K562 (cell line): ENCODE data around the gene LRRC25. TPM values are rescaled to one million over a fixed set of nuclear protein-coding genes. Genes with fewer than 3 reads are reported as not detected.
A peak's percentile ranks its signal among the peaks of the same experiment; 100 is the strongest.

Source experiments
- BACH1 ChIP-seq: fragments of 200-800 bp; sonication (Bioruptor generic); IDR thresholded peaks from 2 replicates; pipeline ENCODE4 v1.6.1; 2016; ENCODE audit warnings: missing genetic modification characterization, missing compliant biosample characterization
- CBX1 ChIP-seq: sonication (generic); IDR thresholded peaks from 2 replicates; pipeline ENCODE4 v1.6.1; 2016; ENCODE audit warnings: antibody characterized with exemption, low read depth, mild to moderate bottlenecking
- CEBPG ChIP-seq, 3 experiments: fragments of 200-800 bp in 1 of 3; sonication (Bioruptor generic) in 1 of 3; sonication (generic) in 1 of 3; formaldehyde crosslinking in 1 of 3; IDR thresholded peaks in 2 of 3; conservative IDR thresholded peaks in 1 of 3; 2 replicates each; pipeline versions ENCODE4 v1.6.1 to v1.8.0; 2016 to 2022; ENCODE audit warnings: missing compliant biosample characterization in 2 of 3, missing genetic modification characterization in 2 of 3, mild to moderate bottlenecking in 1 of 3, missing genetic modification reagents in 1 of 3
- CHD2 ChIP-seq: IDR thresholded peaks from 2 replicates; pipeline ENCODE4 v1.6.1; 2011; ENCODE audit warnings: low read depth, low read length
- DNMT1 ChIP-seq: fragments of 450-650 bp; IDR thresholded peaks from 2 replicates; pipeline ENCODE4 v1.6.1; 2016; ENCODE audit warnings: antibody characterized with exemption, mild to moderate bottlenecking
- ESRRA ChIP-seq: fragments of 450-650 bp; IDR thresholded peaks from 2 replicates; pipeline ENCODE4 v1.6.1; 2014; ENCODE audit warnings: low read depth, mild to moderate bottlenecking, moderate library complexity, borderline replicate concordance
- FOXK2 ChIP-seq, 2 experiments: fragments of 450-650 bp; IDR thresholded peaks in 1 of 2; conservative IDR thresholded peaks in 1 of 2; 2 replicates each; pipeline ENCODE4 v1.6.1; 2016; ENCODE audit warnings: low read depth in 2 of 2, mild to moderate bottlenecking in 1 of 2
- HLTF ChIP-seq: fragments of 450-650 bp; IDR thresholded peaks from 2 replicates; pipeline ENCODE4 v1.6.1; 2016
- JUN ChIP-seq, 2 experiments: sonication (generic) in 1 of 2; formaldehyde crosslinking in 1 of 2; IDR thresholded peaks; 2 replicates each; pipeline versions ENCODE4 v1.6.1 to v1.8.0; 2012 to 2022; ENCODE audit warnings: borderline replicate concordance in 2 of 2, mild to moderate bottlenecking in 2 of 2, improper control_type of control experiment in 1 of 2, low read depth in 1 of 2, low read length in 1 of 2, missing genetic modification reagents in 1 of 2
- MTF1 ChIP-seq: fragments of 250-450 bp; sonication (Bioruptor Pico); IDR thresholded peaks from 2 replicates; pipeline ENCODE4 v1.9.0; 2021; ENCODE audit warnings: moderate library complexity, mild to moderate bottlenecking, inconsistent platforms, borderline replicate concordance
- NELFE ChIP-seq: IDR thresholded peaks from 2 replicates; pipeline ENCODE4 v1.6.1; 2011; ENCODE audit warnings: mild to moderate bottlenecking; ENCODE audit not compliant: insufficient read depth, insufficient read length
- POLR2A ChIP-seq: fragments of 450-650 bp; conservative IDR thresholded peaks from 2 replicates; pipeline ENCODE4 v1.6.1; 2016
- POLR2AphosphoS2 ChIP-seq: IDR thresholded peaks from 2 replicates; pipeline ENCODE4 v1.6.1; 2012; ENCODE audit warnings: low read length, improper control_type of control experiment
- RFX5 ChIP-seq: IDR thresholded peaks from 2 replicates; pipeline ENCODE4 v1.6.1; 2011; ENCODE audit warnings: low read depth, mild to moderate bottlenecking, improper control_type of control experiment, low read length
- SIN3A ChIP-seq, 2 experiments: fragments of 150-350 bp in 1 of 2; IDR thresholded peaks; 2 replicates each; pipeline ENCODE4 v1.6.1; 2011 to 2016; ENCODE audit warnings: borderline replicate concordance in 2 of 2, low read depth in 2 of 2, low read length in 2 of 2, mild to moderate bottlenecking in 2 of 2, moderate library complexity in 2 of 2; ENCODE audit not compliant: control insufficient read depth in 1 of 2
- ZNF609 ChIP-seq: sonication (generic); formaldehyde crosslinking; IDR thresholded peaks from 2 replicates; pipeline ENCODE4 v1.8.1; 2023; ENCODE audit warnings: missing genetic modification reagents, mild to moderate bottlenecking, borderline replicate concordance
- polyA plus RNA-seq, 8 experiments: library from polyadenylated mRNA; depleted of rRNA in 4 of 8; stranded (reverse) in 5 of 8; unstranded in 3 of 8; fragments of >200 nt; fragmentation: Nextera tagmentation in 2 of 8; fragmentation: Illumina TruSeq in 1 of 8; extraction: Ambion mirVana in 2 of 8; extraction: Trizol in 1 of 8; gene quantifications; 2 replicates each; pipeline versions ENCODE4 v1.2.1 to v1.2.3, GENCODE V29; 2011 to 2014; ENCODE audit warnings: inconsistent platforms in 1 of 8, missing spikeins in 1 of 8
- total RNA-seq, 7 experiments: library from RNA; depleted of rRNA in 6 of 7; stranded (reverse); fragments of >200 nt in 6 of 7; fragmentation: Illumina TruSeq in 2 of 7; extraction: Trizol in 2 of 7; gene quantifications; 2 replicates each; pipeline versions ENCODE4 v1.2.1 to v1.2.3, GENCODE V29; 2011 to 2021; ENCODE audit warnings: low replicate concordance in 1 of 7
- TF ChIP-seq, protein P1 (sequence below): fragments of 450-650 bp; IDR thresholded peaks from 2 replicates; pipeline ENCODE4 v1.6.1; 2018; ENCODE audit warnings: mild to moderate bottlenecking, low read depth; ENCODE audit not compliant: partially characterized antibody
- TF ChIP-seq, protein P2 (sequence below): fragments of 450-650 bp; IDR thresholded peaks from 2 replicates; pipeline ENCODE4 v1.6.1; 2017; ENCODE audit warnings: antibody characterized with exemption

The LRRC25 gene
- total and polyA plus RNA-seq, 9 of the 15 experiments (the other 6 are each of a cell fraction or from before 2014, with no cell fraction given) = 0.07 to 0.36 (median 0.10) TPM; not detected in 3

DNA sequence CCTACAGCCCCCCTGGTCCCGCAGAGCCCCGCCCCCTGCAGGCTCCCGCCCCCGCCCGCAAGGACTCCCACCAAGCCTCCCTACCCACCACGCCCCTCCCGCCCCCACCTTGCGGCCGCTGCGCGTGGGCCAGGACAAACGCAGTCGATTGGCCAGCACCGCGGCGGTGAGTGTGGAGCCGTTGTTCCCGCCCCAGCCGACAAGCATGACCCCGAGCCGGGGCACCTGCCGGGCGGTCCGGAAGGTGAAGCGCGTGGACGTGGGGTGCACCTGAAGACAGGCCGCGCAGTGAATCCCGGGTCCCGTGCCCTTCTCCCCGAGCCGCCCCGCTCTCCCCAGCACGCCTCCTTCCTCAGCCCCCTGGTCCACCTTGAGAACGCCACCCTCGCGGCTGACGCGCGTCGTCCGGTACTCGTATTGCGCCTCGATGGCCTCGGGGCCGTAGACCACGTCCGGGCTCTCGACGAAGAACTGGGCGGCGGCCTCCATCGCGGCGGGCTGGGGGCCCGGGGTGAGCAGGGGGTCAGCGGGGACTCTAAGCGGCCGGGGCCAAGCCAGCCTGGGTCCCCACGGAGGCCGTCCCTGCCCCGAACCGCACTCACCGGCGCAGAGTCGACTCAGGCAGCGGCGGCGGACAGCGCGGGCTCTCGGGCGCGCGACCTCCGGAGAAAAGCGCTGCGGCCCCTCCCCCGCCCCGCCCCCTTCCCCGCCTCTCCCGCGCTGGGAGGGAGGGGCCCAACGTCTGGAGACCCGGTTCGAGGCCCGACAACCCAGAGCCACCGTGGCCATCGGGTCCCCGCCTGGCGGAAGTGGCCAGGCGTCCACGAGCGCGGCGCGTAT is 40.3 kb upstream of the LRRC25 start, which contains the start of gene ISYNA1 (continued):
- TF ChIP-seq SIN3A (IDR thresholded peaks at IDR 0.05; ENCODE audit: borderline replicate concordance in 2 of 2, control insufficient read depth in 1 of 2, low read depth in 2 of 2, low read length in 2 of 2) (peak; percentile 70 to 71; a peak in 2 of 4 replicates), CEBPG (CRISPR knock-in tag; IDR thresholded peaks at IDR 0.05) (no peak), CEBPG (tag; conservative IDR thresholded peaks at IDR 0.05 in 1 of 2, IDR thresholded peaks at IDR 0.05 in 1 of 2) (no peak), FOXK2 (conservative IDR thresholded peaks at IDR 0.05 in 1 of 2, IDR thresholded peaks at IDR 0.05 in 1 of 2; ENCODE audit: low read depth in 2 of 2) (no peak), ZNF609 (no peak), DNMT1 (no peak), CHD2 (no peak), HLTF (no peak), RFX5 (no peak), MTF1 (no peak), POLR2AphosphoS2 (no peak), JUN (IDR thresholded peaks at IDR 0.05; ENCODE audit: borderline replicate concordance, low read depth, low read length) (no peak), JUN (CRISPR knock-in tag; IDR thresholded peaks at IDR 0.05; ENCODE audit: borderline replicate concordance) (no peak), ESRRA (no peak), POLR2A (peak; percentile 75), BACH1 (tag) (no peak), CBX1 (peak; percentile 51; the same call in 1 of the 2 replicates), NELFE (no peak)
- TF ChIP-seq, protein P1, sequence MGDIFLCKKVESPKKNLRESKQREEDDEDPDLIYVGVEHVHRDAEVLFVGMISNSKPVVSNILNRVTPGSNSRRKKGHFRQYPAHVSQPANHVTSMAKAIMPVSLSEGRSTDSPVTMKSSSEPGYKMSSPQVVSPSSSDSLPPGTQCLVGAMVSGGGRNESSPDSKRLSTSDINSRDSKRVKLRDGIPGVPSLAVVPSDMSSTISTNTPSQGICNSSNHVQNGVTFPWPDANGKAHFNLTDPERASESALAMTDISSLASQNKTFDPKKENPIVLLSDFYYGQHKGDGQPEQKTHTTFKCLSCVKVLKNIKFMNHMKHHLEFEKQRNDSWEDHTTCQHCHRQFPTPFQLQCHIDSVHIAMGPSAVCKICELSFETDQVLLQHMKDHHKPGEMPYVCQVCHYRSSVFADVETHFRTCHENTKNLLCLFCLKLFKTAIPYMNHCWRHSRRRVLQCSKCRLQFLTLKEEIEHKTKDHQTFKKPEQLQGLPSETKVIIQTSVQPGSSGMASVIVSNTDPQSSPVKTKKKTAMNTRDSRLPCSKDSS = no peak
- TF ChIP-seq, protein P2, sequence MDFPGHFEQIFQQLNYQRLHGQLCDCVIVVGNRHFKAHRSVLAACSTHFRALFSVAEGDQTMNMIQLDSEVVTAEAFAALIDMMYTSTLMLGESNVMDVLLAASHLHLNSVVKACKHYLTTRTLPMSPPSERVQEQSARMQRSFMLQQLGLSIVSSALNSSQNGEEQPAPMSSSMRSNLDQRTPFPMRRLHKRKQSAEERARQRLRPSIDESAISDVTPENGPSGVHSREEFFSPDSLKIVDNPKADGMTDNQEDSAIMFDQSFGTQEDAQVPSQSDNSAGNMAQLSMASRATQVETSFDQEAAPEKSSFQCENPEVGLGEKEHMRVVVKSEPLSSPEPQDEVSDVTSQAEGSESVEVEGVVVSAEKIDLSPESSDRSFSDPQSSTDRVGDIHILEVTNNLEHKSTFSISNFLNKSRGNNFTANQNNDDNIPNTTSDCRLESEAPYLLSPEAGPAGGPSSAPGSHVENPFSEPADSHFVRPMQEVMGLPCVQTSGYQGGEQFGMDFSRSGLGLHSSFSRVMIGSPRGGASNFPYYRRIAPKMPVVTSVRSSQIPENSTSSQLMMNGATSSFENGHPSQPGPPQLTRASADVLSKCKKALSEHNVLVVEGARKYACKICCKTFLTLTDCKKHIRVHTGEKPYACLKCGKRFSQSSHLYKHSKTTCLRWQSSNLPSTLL = no peak
